SIG-M5 treated with dmso at 0.1 percent for 504 hours (cell line): ENCODE data around the gene ZSWIM2.
"Not testable (repeated sequence)": the region's sequence is repeated elsewhere in the genome, so short reads cannot be mapped to it uniquely, and the experiment has no call there.

ENCODE experiments used
- DNase-seq: peaks from one replicate; lab custom pipeline; 2025; ENCODE audit not compliant: unreplicated experiment; lab: John Stamatoyannopoulos, UW

ZSWIM2 gene

GRCh38 chr2:186852508-186852907 lies 3.5 kb upstream of the ZSWIM2 start:
- no peak for DNase-seq

DNA sequence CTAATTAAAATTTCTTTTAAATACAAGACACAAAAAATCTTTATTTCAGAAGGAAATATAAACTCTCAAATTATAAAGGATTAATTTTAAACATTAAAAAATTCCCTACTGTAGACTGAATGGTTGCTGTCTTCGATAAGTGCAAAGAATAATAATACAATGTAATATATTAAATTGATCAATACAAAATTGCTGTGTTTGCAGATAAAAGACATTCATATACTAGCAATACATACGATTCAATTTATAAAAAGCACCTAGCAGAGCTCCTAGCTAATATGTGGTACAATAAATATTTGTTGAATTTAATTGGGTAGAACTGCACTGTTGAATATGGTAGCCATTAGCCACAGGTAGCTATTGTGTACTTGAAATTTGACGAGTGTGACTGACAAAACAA lies 6.6 kb downstream of the ZSWIM2 start:
- DNase-seq = no peak

DNA sequence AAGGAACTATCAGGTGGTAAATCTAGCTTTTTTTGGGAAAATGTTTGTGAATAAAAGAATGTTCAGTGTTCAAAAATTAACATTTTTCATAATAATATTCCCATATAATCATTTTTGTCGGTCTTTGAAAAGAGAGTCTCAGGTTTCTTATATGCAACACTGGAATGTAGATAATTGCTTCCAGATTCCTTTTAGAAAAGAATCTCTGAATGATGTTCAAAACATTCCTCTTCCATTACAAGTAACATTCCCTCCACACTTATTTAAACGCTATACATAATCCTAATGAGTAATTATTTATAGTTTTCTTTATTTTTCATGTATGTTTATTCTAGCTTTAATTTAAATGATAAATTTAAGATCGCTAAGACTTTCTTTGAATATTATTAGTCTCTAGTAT lies 7.0 kb downstream of the ZSWIM2 start:
- no peak for DNase-seq

DNA sequence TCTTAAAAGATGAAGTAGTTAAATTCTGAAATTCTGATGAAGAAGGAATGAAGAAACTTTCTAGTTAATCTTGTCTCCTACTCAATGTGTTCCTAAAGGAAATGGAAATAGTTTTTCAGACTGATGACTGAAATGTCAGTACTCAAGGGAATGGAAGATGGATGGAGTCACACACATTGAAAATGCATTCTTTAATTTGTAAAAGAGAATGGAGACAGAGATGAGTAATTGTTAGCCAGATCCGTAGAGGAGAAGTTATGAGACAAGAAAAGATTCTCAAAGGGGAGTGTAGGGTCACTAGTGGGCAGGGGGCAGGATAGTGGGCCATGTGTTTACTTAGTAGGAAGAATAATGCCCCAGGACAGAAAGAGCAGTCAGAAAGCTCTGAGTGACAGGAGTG lies 13.3 kb downstream of the ZSWIM2 start:
- no peak for DNase-seq

- DNase-seq = no peak
These were observed 21.0 kb downstream of the ZSWIM2 start for GRCh38 chr2:186827862-186828492.

- no peak for DNase-seq
These were observed 21.6 kb downstream of the ZSWIM2 start for GRCh38 chr2:186827411-186827810.

DNA sequence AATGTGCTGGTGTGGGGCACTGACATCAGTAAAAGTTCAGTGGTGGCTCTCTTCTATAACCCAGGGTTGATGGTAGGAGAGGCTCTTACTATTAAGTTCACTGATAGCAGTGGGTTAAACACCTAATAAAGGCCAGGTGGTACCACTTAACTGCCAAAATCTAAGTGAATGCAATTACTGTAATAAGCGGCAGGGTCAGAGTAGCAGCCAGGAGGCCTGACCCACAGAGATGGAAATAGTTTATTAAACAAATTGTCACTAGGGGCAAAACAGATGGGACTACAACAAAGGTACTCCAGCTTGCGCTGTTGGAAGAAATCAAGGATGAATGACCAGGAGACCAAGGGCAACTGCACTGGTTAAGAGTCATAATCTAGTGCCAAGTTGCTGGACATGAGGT lies 26.6 kb downstream of the ZSWIM2 start:
- no peak for DNase-seq

DNA sequence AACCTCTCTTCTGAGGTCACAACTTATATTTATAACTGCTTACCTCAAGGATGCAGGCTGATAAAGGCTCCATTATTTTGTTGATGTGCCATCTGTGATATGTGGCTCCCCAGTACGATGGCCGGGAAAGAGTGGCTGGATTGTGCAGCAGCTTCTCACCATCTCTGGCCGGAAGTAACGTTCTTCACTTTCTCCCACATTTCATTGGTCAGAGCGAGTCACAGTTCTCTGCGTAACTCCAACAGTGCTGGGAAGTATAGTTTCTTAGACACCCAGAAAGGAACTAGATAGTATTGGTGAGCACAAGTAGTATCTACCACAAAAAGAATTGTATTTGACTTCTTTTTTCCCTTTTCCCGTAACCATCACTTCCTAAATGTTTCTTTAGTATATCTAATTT lies 28.7 kb downstream of the ZSWIM2 start:
- no peak for DNase-seq

DNA sequence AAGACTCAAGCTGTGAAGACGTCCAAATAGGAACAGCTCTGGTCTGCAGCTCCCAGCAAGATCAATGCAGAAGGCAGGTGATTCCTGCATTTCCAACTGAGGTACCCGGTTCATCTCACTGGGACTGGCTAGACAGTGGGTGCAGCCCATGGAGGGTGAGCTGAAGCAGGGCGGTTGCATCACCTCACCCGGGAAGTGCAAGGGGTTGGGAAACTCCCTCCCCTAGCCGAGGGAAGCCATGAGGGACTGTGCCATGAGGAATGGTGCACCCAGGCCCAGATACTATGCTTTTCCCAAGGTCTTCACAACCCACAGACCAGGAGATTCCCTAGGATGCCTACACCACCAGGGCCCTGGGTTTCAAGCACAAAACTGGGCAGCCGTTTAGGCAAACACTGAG lies 37.2 kb downstream of the ZSWIM2 start:
- not testable (repeated sequence) for DNase-seq

GRCh38 chr2:186806591-186806990 lies 42.4 kb downstream of the ZSWIM2 start:
- no peak for DNase-seq

- DNase-seq = not testable (repeated sequence)
These were observed 50.4 kb downstream of the ZSWIM2 start for GRCh38 chr2:186798604-186799003.

- DNase-seq = no peak
These were observed 64.0 kb downstream of the ZSWIM2 start for GRCh38 chr2:186784930-186785329.

GRCh38 chr2:186783254-186783653 lies 65.7 kb downstream of the ZSWIM2 start:
- DNase-seq = no peak

DNA sequence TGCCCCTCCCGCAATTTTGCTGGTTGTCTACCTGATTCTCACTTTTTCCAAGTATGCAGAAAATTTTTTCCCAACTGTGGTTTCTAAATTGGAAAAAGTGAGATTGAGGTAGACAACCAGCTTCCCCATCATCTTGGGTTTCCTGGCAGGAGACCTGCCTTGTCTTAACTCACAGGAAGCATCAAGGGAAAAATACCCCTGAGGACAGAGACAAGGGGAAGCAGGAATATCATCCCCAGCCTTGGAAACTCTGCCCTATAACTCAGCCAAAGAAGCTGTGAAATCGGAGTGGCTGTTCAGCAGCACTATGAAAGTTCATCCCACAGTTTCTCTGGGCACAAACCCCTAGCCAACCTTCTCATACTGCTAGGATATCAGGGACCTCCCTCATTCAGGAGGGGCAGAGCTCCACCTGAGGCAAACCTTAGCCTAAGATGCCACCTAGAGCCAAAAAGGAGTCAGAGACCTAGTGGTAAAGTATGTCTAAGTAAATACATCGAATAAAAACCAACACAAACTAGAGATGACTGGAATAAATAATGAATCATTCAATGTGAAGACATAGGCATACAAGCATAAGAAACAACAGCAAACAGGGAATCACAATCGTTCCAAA lies 68.2 kb downstream of the ZSWIM2 start:
- DNase-seq = peak; percentile 40
